Retinal pigment epithelial cell (primary cell): Measurements from ENCODE around the gene EVA1A.
A peak's percentile ranks its signal among the peaks of the same experiment; 100 is the strongest.

Experiments
- DNase-seq: peaks from one replicate; pipeline ENCODE4 v3.0.0-alpha.2; 2010; ENCODE audit warnings: low read depth
- H3K4me3 ChIP-seq: 2 replicates; pipeline ENCODE4 v1.5.1; 2011; ENCODE audit warnings: mild to moderate bottlenecking, low read length, control low read depth, moderate library complexity
- CTCF ChIP-seq: conservative IDR thresholded peaks from 2 replicates; pipeline ENCODE4 v1.5.1; 2011; ENCODE audit warnings: low read depth, low read length, control low read depth, inconsistent platforms

EVA1A gene

GRCh38 chr2:75606761-75607399 is 46.1 kb upstream of the EVA1A start:
- DNase-seq, result no peak
- no peak for TF ChIP-seq CTCF
- H3K4me3 ChIP-seq, result no peak overlapping the region

- no peak overlapping the region for H3K4me3 ChIP-seq
- peak; percentile 57 for TF ChIP-seq CTCF
- DNase-seq, result peak; percentile 97
These were observed 45.2 kb upstream of the EVA1A start for GRCh38 chr2:75605770-75606529.

- DNase-seq, result no peak
- TF ChIP-seq CTCF, result no peak
- H3K4me3 ChIP-seq, result no peak overlapping the region
These were observed 43.7 kb upstream of the EVA1A start for GRCh38 chr2:75604484-75604883.

- DNase-seq, result no peak
- H3K4me3 ChIP-seq, result no peak overlapping the region
- TF ChIP-seq CTCF, result no peak
These were observed 42.7 kb upstream of the EVA1A start for GRCh38 chr2:75603477-75603876.

DNA sequence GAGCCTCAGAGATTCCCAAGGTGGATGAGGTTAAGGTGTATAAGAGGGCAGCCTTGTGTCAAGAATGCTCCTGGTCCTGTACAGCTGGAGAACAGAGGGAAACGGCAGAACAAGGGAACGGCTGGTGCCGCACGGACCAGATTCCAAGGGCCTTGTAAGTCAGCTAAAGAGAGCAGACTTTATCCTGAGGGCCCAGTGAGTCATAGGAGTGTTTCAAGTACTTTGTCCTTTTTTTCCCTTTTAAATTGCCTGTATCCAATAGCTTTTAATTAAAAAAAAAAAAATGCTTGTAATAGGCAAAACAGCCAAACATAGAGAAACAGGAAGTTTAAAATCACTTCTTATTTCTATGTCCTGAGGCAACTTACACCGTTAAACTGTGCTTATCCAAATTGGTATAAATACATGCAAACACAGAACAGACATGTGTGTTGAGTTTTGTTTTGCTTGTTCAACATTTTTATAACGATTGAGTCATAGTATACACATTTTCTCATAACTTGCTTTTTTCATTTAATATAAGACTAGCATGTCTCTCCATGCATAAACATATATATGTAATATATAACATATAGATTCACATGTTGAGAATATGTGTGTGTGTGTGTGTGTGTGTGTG is 42.1 kb upstream of the EVA1A start:
- no peak for TF ChIP-seq CTCF
- H3K4me3 ChIP-seq, result no peak overlapping the region
- DNase-seq, result peak; percentile 92

DNA sequence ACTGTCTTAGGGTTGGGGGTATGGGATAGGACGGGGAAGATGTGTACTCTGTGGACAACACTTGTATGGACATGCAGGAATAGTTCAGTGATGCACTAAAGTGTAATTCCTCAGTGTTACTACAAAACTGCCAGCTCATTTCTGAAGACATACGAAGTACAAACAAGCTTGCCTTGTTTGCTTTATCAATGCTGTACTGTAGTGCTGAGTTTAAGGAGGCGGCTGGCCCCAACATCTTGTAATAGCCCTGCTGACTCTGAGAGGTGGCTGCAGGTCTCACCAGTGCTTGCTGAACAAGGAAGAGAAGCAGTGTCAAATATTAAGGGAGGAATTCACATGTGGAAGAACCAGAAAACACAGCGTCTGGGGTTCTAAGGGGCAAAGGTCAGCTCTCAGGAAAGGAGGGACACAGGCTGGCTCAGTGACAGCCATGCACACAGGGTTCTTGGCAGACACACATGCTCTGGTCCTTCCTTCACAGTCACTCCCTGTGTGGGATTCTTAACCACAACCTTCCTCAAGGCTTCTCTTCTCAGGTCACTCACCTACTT is 39.8 kb upstream of the EVA1A start:
- H3K4me3 ChIP-seq, result no peak overlapping the region
- no peak for TF ChIP-seq CTCF
- DNase-seq, result no peak
